Panc1 (cell line): ENCODE measurements around the gene NAT16. TPM values are rescaled to one million over a fixed set of nuclear protein-coding genes. Genes with fewer than 3 reads are reported as not detected.

Source experiments
- ATAC-seq: fragments of 200-7000 bp; cut with Tn5 transposase; 2 replicates; pipeline ENCODE4 v1.9.1; 2020; ENCODE audit warnings: mild to moderate bottlenecking, moderate library complexity
- BruUV-seq: library from RNA; stranded (reverse); fragments of 400-500 nt; replicated peaks from 2 replicates; lab custom pipeline; 2021; lab: Mats Ljungman, UMichigan
- CTCF ChIA-PET: fragments of 300-600 bp; sonication (Branson Sonifier 250); formaldehyde crosslinking; loops from one replicate; lab custom pipeline; 2022; ENCODE audit warnings: antibody characterized with exemption; lab: Charles Lee
- POLR2A ChIA-PET: fragments of 300-600 bp; sonication (Branson Sonifier 250); formaldehyde crosslinking; loops from one replicate; lab custom pipeline; 2022; ENCODE audit warnings: antibody characterized with exemption; lab: Charles Lee
- DNase-seq: peaks from one replicate; pipeline ENCODE4 v3.0.0-alpha.2; 2010; ENCODE audit warnings: low read depth, low spot score
- H3K27ac ChIP-seq: 2 replicates; pipeline ENCODE4 v1.5.1; 2011; ENCODE audit warnings: mild to moderate bottlenecking, low read length, inconsistent platforms
- H3K27me3 ChIP-seq: fragments of 200-500 bp; sonication (Bioruptor generic); 2 replicates; pipeline ENCODE4 v1.6.0; 2014; ENCODE audit warnings: low read length, inconsistent platforms; ENCODE audit not compliant: control insufficient read depth, insufficient read depth
- H3K36me3 ChIP-seq: fragments of 200-500 bp; sonication (Bioruptor generic); 2 replicates; pipeline ENCODE4 v1.5.1; 2014; ENCODE audit warnings: inconsistent platforms, mild to moderate bottlenecking, low read length, moderate library complexity; ENCODE audit not compliant: control insufficient read depth, insufficient read depth
- H3K4me1 ChIP-seq: 2 replicates; pipeline ENCODE4 v1.5.1; 2011; ENCODE audit warnings: inconsistent platforms, mild to moderate bottlenecking, low read length, moderate library complexity; ENCODE audit not compliant: control insufficient read depth, insufficient read depth
- H3K4me3 ChIP-seq, 2 experiments: 2 replicates each; pipeline ENCODE4 v1.5.1; 2011 to 2012; ENCODE audit warnings: low read depth in 2 of 2, low read length in 2 of 2, mild to moderate bottlenecking in 2 of 2, inconsistent platforms in 1 of 2, moderate library complexity in 1 of 2
- H3K9me3 ChIP-seq: fragments of 200-500 bp; sonication (Bioruptor generic); 2 replicates; pipeline ENCODE4 v1.5.1; 2014; ENCODE audit warnings: low read depth, mild to moderate bottlenecking, inconsistent platforms, low read length, moderate library complexity; ENCODE audit not compliant: control insufficient read depth, insufficient read depth
- POLR2AphosphoS5 ChIP-seq: IDR thresholded peaks from 2 replicates; pipeline ENCODE4 v1.6.1; 2012; ENCODE audit warnings: mild to moderate bottlenecking, low read depth, low read length, moderate library complexity
- SIN3A ChIP-seq: IDR thresholded peaks from 2 replicates; pipeline ENCODE4 v1.6.1; 2012; ENCODE audit warnings: low read depth, mild to moderate bottlenecking, low read length, moderate library complexity, borderline replicate concordance; ENCODE audit not compliant: insufficient read depth
- TCF7L2 ChIP-seq: IDR thresholded peaks from 2 replicates; pipeline ENCODE4 v1.6.1; 2011; ENCODE audit warnings: mild to moderate bottlenecking, low read depth, low read length, inconsistent platforms
- in situ Hi-C: cut with HindIII; loops from 2 replicates; pipeline ENCODE4 v1.10.0; 2016; ENCODE audit warnings: low sequenced_read_pairs, low pct_unique_long_range_greater_than_20kb
- intact Hi-C: fragments of 100-400 bp; cut with micrococcal nuclease; formaldehyde crosslinking; loops from one replicate; pipeline ENCODE4 v1.10.0; 2022; ENCODE audit not compliant: unreplicated experiment
- total RNA-seq: library from RNA; stranded (reverse); gene quantifications from one replicate; pipeline ENCODE4 v1.2.1, GENCODE V29; 2021; ENCODE audit not compliant: unreplicated experiment
- TF ChIP-seq, protein P1 (sequence below): fragments of 450-650 bp; IDR thresholded peaks from 2 replicates; pipeline ENCODE4 v1.5.1; 2017; ENCODE audit warnings: mild to moderate bottlenecking
- TF ChIP-seq, protein P2 (sequence below), 2 experiments: IDR thresholded peaks; 2 replicates each; pipeline ENCODE4 v1.6.1; 2011 to 2012; ENCODE audit warnings: low read depth in 2 of 2, control low read depth in 1 of 2, low read length in 1 of 2, mild to moderate bottlenecking in 1 of 2, moderate library complexity in 1 of 2; ENCODE audit not compliant: insufficient read depth in 1 of 2

The NAT16 gene
- total RNA-seq, 1 experiment from 2014 or later: 0.15 TPM

DNA sequence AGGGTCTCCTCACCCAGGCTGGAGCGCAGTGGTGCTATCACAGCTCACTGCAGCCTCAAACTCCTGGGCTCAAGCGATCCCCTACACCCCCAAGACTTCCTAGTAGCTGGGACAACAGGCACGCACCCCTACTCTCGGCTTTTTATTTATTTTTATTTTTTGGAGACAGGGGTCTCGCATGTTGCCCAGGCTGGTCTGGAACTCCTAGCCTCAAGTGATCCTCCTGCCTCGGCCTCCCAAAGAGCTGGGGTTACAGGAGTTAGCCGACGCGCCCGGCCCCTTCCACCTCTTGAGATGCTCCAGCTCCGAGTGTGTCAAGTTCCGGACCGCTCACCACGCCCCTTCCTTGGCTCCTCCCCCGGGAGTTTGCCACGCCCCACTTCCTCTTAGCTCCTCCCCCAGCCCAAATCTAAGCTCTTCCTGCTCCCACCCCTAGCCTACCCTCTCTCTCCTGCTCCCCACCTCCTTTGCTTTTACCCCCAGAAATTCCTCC, 6.3 kb downstream of the NAT16 start (continued):
- TF ChIP-seq, protein P1, sequence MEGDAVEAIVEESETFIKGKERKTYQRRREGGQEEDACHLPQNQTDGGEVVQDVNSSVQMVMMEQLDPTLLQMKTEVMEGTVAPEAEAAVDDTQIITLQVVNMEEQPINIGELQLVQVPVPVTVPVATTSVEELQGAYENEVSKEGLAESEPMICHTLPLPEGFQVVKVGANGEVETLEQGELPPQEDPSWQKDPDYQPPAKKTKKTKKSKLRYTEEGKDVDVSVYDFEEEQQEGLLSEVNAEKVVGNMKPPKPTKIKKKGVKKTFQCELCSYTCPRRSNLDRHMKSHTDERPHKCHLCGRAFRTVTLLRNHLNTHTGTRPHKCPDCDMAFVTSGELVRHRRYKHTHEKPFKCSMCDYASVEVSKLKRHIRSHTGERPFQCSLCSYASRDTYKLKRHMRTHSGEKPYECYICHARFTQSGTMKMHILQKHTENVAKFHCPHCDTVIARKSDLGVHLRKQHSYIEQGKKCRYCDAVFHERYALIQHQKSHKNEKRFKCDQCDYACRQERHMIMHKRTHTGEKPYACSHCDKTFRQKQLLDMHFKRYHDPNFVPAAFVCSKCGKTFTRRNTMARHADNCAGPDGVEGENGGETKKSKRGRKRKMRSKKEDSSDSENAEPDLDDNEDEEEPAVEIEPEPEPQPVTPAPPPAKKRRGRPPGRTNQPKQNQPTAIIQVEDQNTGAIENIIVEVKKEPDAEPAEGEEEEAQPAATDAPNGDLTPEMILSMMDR: no peak

DNA sequence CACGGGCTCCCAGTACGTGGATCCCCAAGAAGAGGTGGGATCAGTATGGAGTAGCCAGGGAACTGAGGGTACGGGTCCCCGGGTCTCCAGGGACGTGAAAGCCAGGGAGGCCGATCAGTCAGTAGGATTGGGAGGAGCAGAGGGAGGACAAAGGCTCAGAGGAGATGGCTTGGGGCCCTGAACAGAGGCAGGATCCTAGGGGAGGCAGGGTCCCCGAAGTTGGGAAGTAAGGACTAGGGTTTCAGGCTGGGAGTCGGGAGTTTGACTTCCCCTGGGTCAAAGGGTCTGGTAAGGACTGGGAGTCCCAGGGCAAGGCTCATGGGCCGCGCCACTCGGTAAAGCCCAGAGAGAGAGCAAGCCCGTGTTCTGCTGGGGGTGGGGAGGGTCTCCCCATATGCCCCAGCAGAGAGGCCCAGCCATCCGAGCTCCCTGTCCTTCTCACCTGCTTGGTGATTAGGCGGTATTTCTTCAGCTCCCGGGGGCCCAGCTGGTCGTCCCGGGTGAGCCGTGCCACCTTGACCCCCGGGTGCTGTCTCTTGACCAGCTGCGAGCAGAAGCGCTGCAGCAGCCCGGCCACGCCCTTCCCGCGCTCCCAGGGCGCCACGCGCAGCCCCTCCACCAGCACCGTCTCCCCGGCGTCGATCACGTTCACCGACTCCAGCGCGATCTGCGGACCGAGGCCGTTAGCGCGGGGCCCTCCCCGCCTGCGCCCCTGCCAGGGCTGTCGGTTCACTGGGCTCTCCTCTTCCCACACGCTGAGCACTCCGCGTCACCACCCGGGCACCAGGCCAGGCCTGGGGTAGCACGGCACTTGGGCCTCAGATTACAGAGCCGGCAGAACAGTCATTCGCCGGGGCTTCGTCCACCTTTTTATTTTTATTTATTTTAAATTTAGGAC, 7.0 kb downstream of the NAT16 start:
- no peak overlapping the region for H3K27ac ChIP-seq
- ATAC-seq: peak; percentile 76
- peaks cover 37% of the 10 kb centered on the region for H3K4me1 ChIP-seq
- BruUV-seq: no TSS peak
- CTCF ChIA-PET: interaction anchor here (0.9 kb wide), 1 partner anchor 20 kb away, joined by 3 read pairs; no protein-coding TSS in a partner anchor
- no peaks in the 10 kb centered on the region for H3K36me3 ChIP-seq
- TF ChIP-seq SIN3A: no peak
- TF ChIP-seq POLR2AphosphoS5: no peak
- no peak for TF ChIP-seq TCF7L2
- TF ChIP-seq, protein P2, sequence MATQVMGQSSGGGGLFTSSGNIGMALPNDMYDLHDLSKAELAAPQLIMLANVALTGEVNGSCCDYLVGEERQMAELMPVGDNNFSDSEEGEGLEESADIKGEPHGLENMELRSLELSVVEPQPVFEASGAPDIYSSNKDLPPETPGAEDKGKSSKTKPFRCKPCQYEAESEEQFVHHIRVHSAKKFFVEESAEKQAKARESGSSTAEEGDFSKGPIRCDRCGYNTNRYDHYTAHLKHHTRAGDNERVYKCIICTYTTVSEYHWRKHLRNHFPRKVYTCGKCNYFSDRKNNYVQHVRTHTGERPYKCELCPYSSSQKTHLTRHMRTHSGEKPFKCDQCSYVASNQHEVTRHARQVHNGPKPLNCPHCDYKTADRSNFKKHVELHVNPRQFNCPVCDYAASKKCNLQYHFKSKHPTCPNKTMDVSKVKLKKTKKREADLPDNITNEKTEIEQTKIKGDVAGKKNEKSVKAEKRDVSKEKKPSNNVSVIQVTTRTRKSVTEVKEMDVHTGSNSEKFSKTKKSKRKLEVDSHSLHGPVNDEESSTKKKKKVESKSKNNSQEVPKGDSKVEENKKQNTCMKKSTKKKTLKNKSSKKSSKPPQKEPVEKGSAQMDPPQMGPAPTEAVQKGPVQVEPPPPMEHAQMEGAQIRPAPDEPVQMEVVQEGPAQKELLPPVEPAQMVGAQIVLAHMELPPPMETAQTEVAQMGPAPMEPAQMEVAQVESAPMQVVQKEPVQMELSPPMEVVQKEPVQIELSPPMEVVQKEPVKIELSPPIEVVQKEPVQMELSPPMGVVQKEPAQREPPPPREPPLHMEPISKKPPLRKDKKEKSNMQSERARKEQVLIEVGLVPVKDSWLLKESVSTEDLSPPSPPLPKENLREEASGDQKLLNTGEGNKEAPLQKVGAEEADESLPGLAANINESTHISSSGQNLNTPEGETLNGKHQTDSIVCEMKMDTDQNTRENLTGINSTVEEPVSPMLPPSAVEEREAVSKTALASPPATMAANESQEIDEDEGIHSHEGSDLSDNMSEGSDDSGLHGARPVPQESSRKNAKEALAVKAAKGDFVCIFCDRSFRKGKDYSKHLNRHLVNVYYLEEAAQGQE (IDR thresholded peaks at IDR 0.05; ENCODE audit: insufficient read depth in 1 of 2, low read depth in 2 of 2, low read length in 1 of 2): no peak
- TF ChIP-seq, protein P1: no peak
- H3K4me3 ChIP-seq: peak overlapping the region; percentile 31 to 62
- intact Hi-C loops (no loop called here), in situ Hi-C loops (no loop called here)
- DNase-seq: no peak
- POLR2A ChIA-PET: interaction anchor here (0.7 to 1.7 kb wide), 3 partner anchors 14 to 45 kb away, joined by 4 to 7 read pairs (median 6); partner anchors contain the start of gene ZNHIT1
- peaks cover 16% of the 10 kb centered on the region for H3K27me3 ChIP-seq
- no peaks in the 10 kb centered on the region for H3K9me3 ChIP-seq
